Parathyroid adenoma (tissue), 2 donors: ENCODE results near the gene IL1RAPL1.

Experiments used
- H2AFZ ChIP-seq: fragments of 300-600 bp; sonication (generic); one replicate; pipeline ENCODE4 v1.7.0; 2017; ENCODE audit warnings: antibody characterized with exemption, mild to moderate bottlenecking
- H3K27ac ChIP-seq: fragments of 300-600 bp; sonication (generic); one replicate; pipeline ENCODE4 v1.7.0; 2017
- H3K27me3 ChIP-seq: fragments of 300-600 bp; sonication (generic); one replicate; pipeline ENCODE4 v1.7.0; 2017; ENCODE audit warnings: low read length; ENCODE audit not compliant: control insufficient read depth, insufficient read depth
- H3K36me3 ChIP-seq: fragments of 300-600 bp; sonication (generic); one replicate; pipeline ENCODE4 v1.7.0; 2017; ENCODE audit warnings: low read length; ENCODE audit not compliant: control insufficient read depth, insufficient read depth
- H3K4me1 ChIP-seq: fragments of 300-600 bp; sonication (generic); one replicate; pipeline ENCODE4 v1.7.0; 2017; ENCODE audit warnings: control low read depth
- H3K4me2 ChIP-seq: fragments of 300-600 bp; sonication (generic); one replicate; pipeline ENCODE4 v1.7.0; 2017; ENCODE audit warnings: low read length
- H3K4me3 ChIP-seq: fragments of 300-600 bp; sonication (generic); one replicate; pipeline ENCODE4 v1.7.0; 2017; ENCODE audit warnings: low read depth, low read length
- H3K79me2 ChIP-seq: fragments of 300-600 bp; sonication (generic); one replicate; pipeline ENCODE4 v1.7.0; 2017; ENCODE audit warnings: control low read depth
- H3K9ac ChIP-seq: fragments of 300-600 bp; sonication (generic); one replicate; pipeline ENCODE4 v1.7.0; 2017; ENCODE audit warnings: mild to moderate bottlenecking
- H3K9me3 ChIP-seq: fragments of 300-600 bp; sonication (generic); one replicate; pipeline ENCODE4 v1.7.0; 2017; ENCODE audit warnings: low read length; ENCODE audit not compliant: control insufficient read depth
- CTCF ChIP-seq: fragments of 300-600 bp; sonication (generic); IDR thresholded peaks from one replicate; pipeline ENCODE4 v1.7.0; 2017; ENCODE audit warnings: antibody characterized with exemption, mild to moderate bottlenecking
- donor health status: primary hyperparathyroidism.

Gene IL1RAPL1

GRCh38 chrX:29590921-29591320, 1003.7 kb downstream of the IL1RAPL1 start:
- TF ChIP-seq CTCF = no peak
- Histone ChIP-seq H2AFZ (no peak overlapping the region), H3K79me2 (no peaks in the 10 kb centered on the region), H3K27me3 (no peaks in the 10 kb centered on the region), H3K9ac (no peak overlapping the region), H3K4me2 (no peak overlapping the region), H3K9me3 (no peaks in the 10 kb centered on the region), H3K27ac (no peak overlapping the region), H3K36me3 (no peaks in the 10 kb centered on the region), H3K4me3 (no peak overlapping the region), H3K4me1 (no peaks in the 10 kb centered on the region)

DNA sequence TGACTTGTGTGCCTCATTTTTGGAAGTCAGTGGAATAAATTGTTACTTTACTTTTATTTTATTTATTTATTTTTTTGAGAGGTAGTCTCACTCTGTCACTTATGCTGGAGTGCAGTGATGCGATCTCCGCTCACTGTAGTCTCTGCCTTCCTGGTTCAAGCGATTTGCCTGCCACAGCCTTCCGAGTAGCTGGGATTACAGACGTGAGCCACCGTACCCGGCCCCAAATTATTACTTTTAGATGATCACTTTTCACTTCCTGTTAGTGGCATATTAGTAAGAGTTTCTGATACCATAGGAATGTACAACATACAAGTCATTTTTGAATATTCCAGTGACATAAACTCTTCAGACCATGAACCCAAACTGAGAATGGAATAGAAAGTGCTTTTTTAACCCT, 1017.1 kb downstream of the IL1RAPL1 start:
- H3K36me3 ChIP-seq = no peaks in the 10 kb centered on the region
- no peak for TF ChIP-seq CTCF
- no peak overlapping the region for H3K4me2 ChIP-seq
- H3K9me3 ChIP-seq = no peaks in the 10 kb centered on the region
- no peak overlapping the region for H3K27ac ChIP-seq
- no peak overlapping the region for H3K9ac ChIP-seq
- no peak overlapping the region for H2AFZ ChIP-seq
- H3K27me3 ChIP-seq = no peaks in the 10 kb centered on the region
- H3K4me3 ChIP-seq = no peak overlapping the region
- H3K79me2 ChIP-seq = no peaks in the 10 kb centered on the region
- H3K4me1 ChIP-seq = no peaks in the 10 kb centered on the region

GRCh38 chrX:29617276-29617675, 1030.0 kb downstream of the IL1RAPL1 start:
- Histone ChIP-seq H2AFZ (no peak overlapping the region), H3K27me3 (no peaks in the 10 kb centered on the region)
- no peak for TF ChIP-seq CTCF

DNA sequence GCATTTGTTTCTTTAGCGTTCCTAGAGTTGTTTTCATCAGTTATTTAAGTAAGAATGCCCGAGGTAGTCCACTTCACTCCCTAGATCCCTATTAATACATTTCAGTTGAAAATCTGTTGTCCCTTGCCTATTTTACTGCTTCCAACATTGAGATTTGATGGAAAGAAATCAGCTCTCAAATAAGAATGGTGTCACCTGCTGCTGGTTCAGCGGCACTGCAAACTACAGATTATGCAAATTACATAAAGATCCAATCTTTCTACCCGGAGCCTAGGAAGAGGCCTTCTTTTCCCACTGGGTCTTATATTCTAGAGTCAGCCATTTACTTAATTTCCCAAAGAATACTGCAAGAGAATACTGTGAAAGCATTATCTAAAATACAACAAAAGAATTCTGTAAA, 1030.5 kb downstream of the IL1RAPL1 start:
- H3K27ac ChIP-seq = no peak overlapping the region
- H3K79me2 ChIP-seq = no peaks in the 10 kb centered on the region
- H3K9me3 ChIP-seq = no peaks in the 10 kb centered on the region
- no peak overlapping the region for H3K4me2 ChIP-seq
- H3K9ac ChIP-seq = no peak overlapping the region
- no peak for TF ChIP-seq CTCF
- no peak overlapping the region for H3K4me3 ChIP-seq
- H3K27me3 ChIP-seq = no peaks in the 10 kb centered on the region
- H2AFZ ChIP-seq = no peak overlapping the region
- H3K4me1 ChIP-seq = no peaks in the 10 kb centered on the region
- H3K36me3 ChIP-seq = no peaks in the 10 kb centered on the region

More at GRCh38 chrX:29617276-29617675, 1030.0 kb downstream of the IL1RAPL1 start:
- no peaks in the 10 kb centered on the region for H3K79me2 ChIP-seq
- no peaks in the 10 kb centered on the region for H3K9me3 ChIP-seq
- H3K36me3 ChIP-seq = no peaks in the 10 kb centered on the region
- no peaks in the 10 kb centered on the region for H3K4me1 ChIP-seq
- no peak overlapping the region for H3K4me2 ChIP-seq
- no peak overlapping the region for H3K27ac ChIP-seq
- H3K9ac ChIP-seq = no peak overlapping the region
- H3K4me3 ChIP-seq = no peak overlapping the region

- no peak for TF ChIP-seq CTCF
Observed at GRCh38 chrX:29627833-29628232, 1040.6 kb downstream of the IL1RAPL1 start.

More at GRCh38 chrX:29627833-29628232, 1040.6 kb downstream of the IL1RAPL1 start:
- H3K79me2 ChIP-seq = no peaks in the 10 kb centered on the region
- no peaks in the 10 kb centered on the region for H3K9me3 ChIP-seq
- H3K4me2 ChIP-seq = no peak overlapping the region
- H3K4me3 ChIP-seq = no peak overlapping the region
- H3K9ac ChIP-seq = no peak overlapping the region
- no peak overlapping the region for H2AFZ ChIP-seq
- H3K36me3 ChIP-seq = no peaks in the 10 kb centered on the region
- H3K4me1 ChIP-seq = no peaks in the 10 kb centered on the region
- no peaks in the 10 kb centered on the region for H3K27me3 ChIP-seq
- no peak overlapping the region for H3K27ac ChIP-seq
